GM23248 (cell line): ENCODE results near the gene ZNF546. TPM values are rescaled to one million over a fixed set of nuclear protein-coding genes. Genes with fewer than 3 reads are reported as not detected.
A peak's percentile ranks its signal among the peaks of the same experiment; 100 is the strongest.

ENCODE experiments used
- DNase-seq: peaks from one replicate; pipeline ENCODE4 v3.0.0-alpha.2; 2015
- H2AFZ ChIP-seq: fragments of 200-600 bp; sonication (generic); 2 replicates; pipeline ENCODE4 v1.6.1; 2016; ENCODE audit warnings: antibody characterized with exemption
- H3F3A ChIP-seq: fragments of 200-600 bp; sonication (generic); 2 replicates; pipeline ENCODE4 v1.6.1; 2016; ENCODE audit warnings: mild to moderate bottlenecking, antibody characterized with exemption, mixed run types; ENCODE audit not compliant: insufficient read depth
- H3K27ac ChIP-seq: fragments of 200-600 bp; sonication (generic); 2 replicates; pipeline ENCODE4 v1.5.1; 2016; ENCODE audit warnings: mild to moderate bottlenecking
- H3K27me3 ChIP-seq: fragments of 200-600 bp; sonication (generic); replicated peaks from 2 replicates; pipeline ENCODE4 v1.6.1; 2016; ENCODE audit warnings: mild to moderate bottlenecking; ENCODE audit not compliant: insufficient read depth
- H3K36me3 ChIP-seq: fragments of 200-600 bp; sonication (generic); 2 replicates; pipeline ENCODE4 v1.6.1; 2016; ENCODE audit warnings: low read depth, mild to moderate bottlenecking
- H3K4me1 ChIP-seq: fragments of 200-600 bp; sonication (generic); 2 replicates; pipeline ENCODE4 v1.6.1; 2016; ENCODE audit warnings: mild to moderate bottlenecking; ENCODE audit not compliant: insufficient read depth
- H3K4me2 ChIP-seq: fragments of 200-600 bp; sonication (generic); one replicate; pipeline ENCODE4 v1.6.1; 2016; ENCODE audit warnings: mild to moderate bottlenecking; ENCODE audit not compliant: unreplicated experiment
- H3K4me3 ChIP-seq: fragments of 200-600 bp; sonication (generic); 2 replicates; pipeline ENCODE4 v1.5.1; 2016; ENCODE audit warnings: mild to moderate bottlenecking
- H3K79me2 ChIP-seq: fragments of 200-600 bp; sonication (generic); 2 replicates; pipeline ENCODE4 v1.6.1; 2016; ENCODE audit warnings: mild to moderate bottlenecking; ENCODE audit not compliant: insufficient read depth
- H3K9ac ChIP-seq: fragments of 200-600 bp; sonication (generic); 2 replicates; pipeline ENCODE4 v1.6.1; 2016; ENCODE audit warnings: mild to moderate bottlenecking
- H3K9me2 ChIP-seq: fragments of 200-600 bp; sonication (generic); 2 replicates; pipeline ENCODE4 v1.6.1; 2016; ENCODE audit warnings: mixed run types, mild to moderate bottlenecking, moderate library complexity; ENCODE audit not compliant: insufficient read depth
- H3K9me3 ChIP-seq: fragments of 200-600 bp; sonication (generic); one replicate; pipeline ENCODE4 v1.6.1; 2017; ENCODE audit warnings: low read depth
- H4K20me1 ChIP-seq: fragments of 200-600 bp; sonication (generic); 2 replicates; pipeline ENCODE4 v1.6.0; 2016; ENCODE audit not compliant: insufficient read depth
- EZH2 ChIP-seq: fragments of 200-600 bp; sonication (generic); IDR thresholded peaks from 2 replicates; pipeline ENCODE4 v1.6.1; 2018; ENCODE audit warnings: antibody characterized with exemption, mild to moderate bottlenecking; ENCODE audit not compliant: insufficient read depth, poor library complexity, severe bottlenecking
- EZH2phosphoT487 ChIP-seq: fragments of 200-600 bp; sonication (generic); IDR thresholded peaks from 2 replicates; pipeline ENCODE4 v1.6.1; 2018; ENCODE audit warnings: antibody characterized with exemption, moderate library complexity, mild to moderate bottlenecking, low read depth; ENCODE audit not compliant: insufficient read depth
- WGBS, 2 experiments: methylation state at CpG; one replicate each; pipeline ENCODE4 v1.1.6; 2015 to 2017; ENCODE audit warnings: low lambda C conversion rate in 2 of 2, low coverage in 1 of 2; ENCODE audit errors: missing lambda C conversion rate in 2 of 2; 5-methylcytosine and 5-hydroxymethylcytosine counted together
- in situ Hi-C: fragments of 300-500 bp; cut with MboI; formaldehyde crosslinking; loops from 2 replicates; pipeline ENCODE4 v1.15.0; 2020
- polyA plus RNA-seq: library from polyadenylated mRNA; unstranded; fragments of >200 nt; fragmentation: Nextera tagmentation; extraction: Ambion mirVana; gene quantifications from 2 replicates; pipeline ENCODE4 v1.2.1, GENCODE V29; 2016
- total RNA-seq: library from RNA; depleted of rRNA; stranded (reverse); fragments of >200 nt; shearing (Covaris generic); gene quantifications from 2 replicates; pipeline ENCODE4 v1.2.3, GENCODE V29; 2014

The ZNF546 gene
- total and polyA plus RNA-seq, 2 experiments from 2014 or later = 2.1 to 6.1 TPM

DNA sequence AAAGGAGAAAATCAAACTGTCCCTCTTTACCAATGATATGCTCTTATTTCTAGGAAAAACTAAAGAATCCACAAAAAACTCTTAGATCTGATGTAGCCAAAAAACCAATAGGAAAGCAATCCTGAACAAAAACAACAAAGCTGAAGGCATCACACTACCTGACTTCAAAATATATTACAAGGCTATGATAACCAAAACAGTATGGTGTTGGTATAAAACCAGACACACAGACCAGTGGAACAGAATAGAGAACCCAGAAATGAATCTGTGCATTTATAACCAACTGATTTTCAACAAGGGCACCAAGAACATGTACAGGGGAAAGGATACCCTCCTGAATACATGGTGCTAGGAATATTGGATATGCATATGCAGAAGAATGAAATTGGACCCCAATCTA, 9.7 kb upstream of the ZNF546 start:
- no peaks in the 10 kb centered on the region for H3K4me1 ChIP-seq
- in situ Hi-C loops = no loop called here

DNA sequence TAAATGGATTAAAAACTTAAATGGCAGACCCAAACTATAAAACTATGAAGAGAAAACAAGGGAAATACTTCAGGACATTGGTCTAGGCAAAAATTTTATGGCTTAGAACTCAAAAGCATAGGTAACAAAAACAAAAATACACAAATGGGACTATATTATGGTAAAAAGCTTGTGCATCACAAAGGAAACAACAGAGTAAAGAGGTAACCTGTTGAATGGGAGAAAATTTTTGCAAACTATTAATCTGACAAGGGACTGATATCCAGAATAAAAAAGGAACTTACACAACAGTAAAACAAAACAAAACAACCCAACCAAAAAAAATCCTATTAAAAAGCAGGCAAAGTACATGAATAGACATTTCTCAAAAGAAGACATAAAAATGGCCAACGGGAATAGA, 9.3 kb upstream of the ZNF546 start:
- WGBS, 2 experiments = 94 to 95% methylated on average over 1 of the region's 1 CpG

More for the DNA sequence above, 9.7 kb upstream of the ZNF546 start:
- H2AFZ ChIP-seq = no peak overlapping the region
- no peak overlapping the region for H3K4me3 ChIP-seq
- peaks cover 34% of the 10 kb centered on the region; the same call in 1 of the 2 replicates for H3F3A ChIP-seq
- no peaks in the 10 kb centered on the region for H4K20me1 ChIP-seq
- no peak overlapping the region for H3K4me2 ChIP-seq
- TF ChIP-seq EZH2 = no peak
- TF ChIP-seq EZH2phosphoT487 = no peak
- no peaks in the 10 kb centered on the region for H3K27me3 ChIP-seq
- no peak overlapping the region for H3K9ac ChIP-seq
- H3K27ac ChIP-seq = no peak overlapping the region
- peaks cover 14% of the 10 kb centered on the region for H3K36me3 ChIP-seq
- H3K9me2 ChIP-seq = no peaks in the 10 kb centered on the region
- H3K9me3 ChIP-seq = no peaks in the 10 kb centered on the region
- DNase-seq = no peak
- peaks cover 85% of the 10 kb centered on the region for H3K79me2 ChIP-seq

GRCh38 chr19:39993605-39994004, 3.3 kb upstream of the ZNF546 start:
- Histone ChIP-seq H3K4me3 (no peak overlapping the region), H3K27ac (no peak overlapping the region), H2AFZ (no peak overlapping the region), H3F3A (peaks cover 13% of the 10 kb centered on the region), H3K9me2 (no peaks in the 10 kb centered on the region), H4K20me1 (no peaks in the 10 kb centered on the region), H3K79me2 (peaks cover 60% of the 10 kb centered on the region), H3K27me3 (no peaks in the 10 kb centered on the region), H3K4me1 (peaks cover 18% of the 10 kb centered on the region), H3K9ac (no peak overlapping the region), H3K4me2 (no peak overlapping the region), H3K36me3 (no peaks in the 10 kb centered on the region), H3K9me3 (no peaks in the 10 kb centered on the region)
- no peak for DNase-seq
- TF ChIP-seq EZH2 = no peak
- TF ChIP-seq EZH2phosphoT487 = no peak
- WGBS, 2 experiments = 93 to 95% methylated on average over 1 of the region's 1 CpG
- in situ Hi-C loops = no loop called here

More for the DNA sequence above, 9.3 kb upstream of the ZNF546 start:
- Histone ChIP-seq H3K4me3 (no peak overlapping the region), H3K9me2 (no peaks in the 10 kb centered on the region), H3K27ac (no peak overlapping the region), H3K36me3 (peaks cover 10% of the 10 kb centered on the region), H3K27me3 (no peaks in the 10 kb centered on the region), H3K9ac (no peak overlapping the region), H3K4me2 (no peak overlapping the region), H2AFZ (no peak overlapping the region), H4K20me1 (no peaks in the 10 kb centered on the region), H3K4me1 (no peaks in the 10 kb centered on the region), H3F3A (peaks cover 34% of the 10 kb centered on the region; the same call in 1 of the 2 replicates), H3K79me2 (peaks cover 82% of the 10 kb centered on the region), H3K9me3 (no peaks in the 10 kb centered on the region)
- no peak for DNase-seq
- no peak for TF ChIP-seq EZH2phosphoT487
- TF ChIP-seq EZH2 = no peak
- in situ Hi-C loops = no loop called here

- no peak for TF ChIP-seq EZH2phosphoT487
- TF ChIP-seq EZH2 = no peak
- H3K9me3 ChIP-seq = no peaks in the 10 kb centered on the region
- no peak overlapping the region for H3K4me3 ChIP-seq
- H4K20me1 ChIP-seq = no peaks in the 10 kb centered on the region
- H3K27me3 ChIP-seq = no peaks in the 10 kb centered on the region
- no peak overlapping the region for H3K4me2 ChIP-seq
- H3K27ac ChIP-seq = no peak overlapping the region
- peaks cover 55% of the 10 kb centered on the region for H3K79me2 ChIP-seq
- no peak for DNase-seq
- H3F3A ChIP-seq = peaks cover 13% of the 10 kb centered on the region
- H3K36me3 ChIP-seq = no peaks in the 10 kb centered on the region
- in situ Hi-C loops = no loop called here
- H3K9me2 ChIP-seq = no peaks in the 10 kb centered on the region
- no peak overlapping the region for H2AFZ ChIP-seq
- peaks cover 24% of the 10 kb centered on the region for H3K4me1 ChIP-seq
- H3K9ac ChIP-seq = no peak overlapping the region
These were observed 2.5 kb upstream of the ZNF546 start for GRCh38 chr19:39994361-39994760.

GRCh38 chr19:39995794-39996193, 1.1 kb upstream of the ZNF546 start:
- Histone ChIP-seq H3K4me2 (peak overlapping the region; percentile 78), H4K20me1 (no peaks in the 10 kb centered on the region), H3K27ac (peak overlapping the region; percentile 89), H2AFZ (peak overlapping the region; percentile 95; the same call in 1 of the 2 replicates), H3K36me3 (no peaks in the 10 kb centered on the region), H3F3A (peaks cover 10% of the 10 kb centered on the region), H3K4me3 (peak overlapping the region; percentile 80), H3K27me3 (no peaks in the 10 kb centered on the region), H3K9me3 (no peaks in the 10 kb centered on the region), H3K79me2 (peaks cover 41% of the 10 kb centered on the region), H3K4me1 (peaks cover 24% of the 10 kb centered on the region), H3K9ac (peak overlapping the region; percentile 88), H3K9me2 (no peaks in the 10 kb centered on the region)
- no peak for DNase-seq
- WGBS, 2 experiments = 6 to 18% methylated on average over 1 of the region's 1 CpG
- in situ Hi-C loops = no loop called here
- TF ChIP-seq EZH2 (no peak), EZH2phosphoT487 (no peak)
